Pancreas (tissue), 10 donors: ENCODE data around the gene LIN9. TPM values are rescaled to one million over a fixed set of nuclear protein-coding genes. Genes with fewer than 3 reads are reported as not detected.

Source experiments
- ATAC-seq, 4 donors: fragments of 200-7000 bp; cut with Tn5 transposase; one replicate each; pipeline versions ENCODE4 v1.8.0 to v1.9.1; 2020; ENCODE audit warnings: mild to moderate bottlenecking in 4 of 4, moderate library complexity in 4 of 4
- DNase-seq, 6 donors: peaks; one replicate each; pipeline ENCODE4 v3.0.0-alpha.2; 2020
- FAIRE-seq: peaks from 2 replicates; lab custom pipeline; 2012; peaks lifted over from hg19 to GRCh38; lab: Jason Lieb, UNC
- H3K27ac ChIP-seq, 4 donors: fragments of 200-600 bp; sonication (generic); 1 replicate in 3 of 4; 2 replicates in 1 of 4; pipeline versions ENCODE4 v1.5.0 to v1.8.0; 2020
- H3K27me3 ChIP-seq, 4 donors: fragments of 200-600 bp; one replicate each; pipeline ENCODE4 v1.8.0; 2021
- H3K36me3 ChIP-seq, 3 donors: fragments of 200-600 bp; sonication (generic) in 1 of 3; one replicate each; pipeline versions ENCODE4 v1.5.0 to v1.8.0; 2020 to 2021
- H3K4me1 ChIP-seq, 3 donors: fragments of 200-600 bp; one replicate each; pipeline ENCODE4 v1.8.0; 2021
- H3K4me3 ChIP-seq, 4 donors: fragments of 200-600 bp; sonication (generic) in 2 of 4; one replicate each; pipeline versions ENCODE4 v1.5.0 to v1.8.0; 2020 to 2021
- H3K9me3 ChIP-seq, 4 donors: fragments of 200-600 bp; one replicate each; pipeline ENCODE4 v1.8.0; 2021
- CTCF ChIP-seq, 4 donors: fragments of 200-600 bp; sonication (generic) in 3 of 4; IDR thresholded peaks; one replicate each; pipeline versions ENCODE4 v1.5.0 to v1.8.0; 2021; ENCODE audit warnings: antibody characterized with exemption in 4 of 4
- WGBS, 2 donors: extraction: QIAGEN DNeasy Blood & Tissue Kit; methylation state at CpG; one replicate each; pipeline ENCODE4 v1.1.7; 2013; 5-methylcytosine and 5-hydroxymethylcytosine counted together
- intact Hi-C, 3 donors: fragments of 100-400 bp; cut with DNase I; formaldehyde crosslinking; loops; one replicate each; pipeline versions ENCODE4 v1.11.1 to v1.14.2; 2022
- polyA plus RNA-seq, 2 donors: library from polyadenylated mRNA; stranded (reverse); fragments of 200-250 nt; gene quantifications; one replicate each; pipeline ENCODE4 v1.2.3, GENCODE V29; 2013
- total RNA-seq, 6 donors: library from RNA; stranded (reverse); fragmentation: NEBNext Ultra II Directional in 4 of 6; extraction: Animal tissue kit (Norgen Biotek cat#: 25700) in 4 of 6; gene quantifications; one replicate each; pipeline versions ENCODE4 v1.2.1 to v1.2.4, GENCODE V29; 2021 to 2023
- donor health status: healthy with polysubstance abuse.
- donor health status: DM: no; HTN: no; CAD: no; lungs with moderate emphysema.
- donor health status: DM: no; HTN: no; CAD: no.
- donor health status: control.
- donor health status: control.
- donor health status: Bipolar disorder and iron deficiency.
- donor health status: DM: yes; HTN: yes; CAD: no.
- donor health status: DM: no; HTN: no; CAD: no.
- donor health status: DM: no; HTN: no; CAD: no.
- donor health status: DM: yes; HTN: yes; CAD: no.

Gene LIN9
- total and polyA plus RNA-seq, 8 donors = 0.57 to 2.2 (median 1.2) TPM

- Histone ChIP-seq H3K4me3 (no peak overlapping the region), H3K36me3 (no peaks in the 10 kb centered on the region), H3K9me3 (no peaks in the 10 kb centered on the region), H3K4me1 (no peaks in the 10 kb centered on the region), H3K27ac (no peak overlapping the region), H3K27me3 (no peaks in the 10 kb centered on the region)
- DNase-seq (no peak), ATAC-seq (no peak), FAIRE-seq (no peak)
- no peak for TF ChIP-seq CTCF (IDR thresholded peaks at IDR 0.05)
- 76 to 79% methylated on average over 8 of the region's 8 CpGs for WGBS, 2 donors
- intact Hi-C loops = no loop called here
Measured at GRCh38 chr1:226212545-226212944, 96.4 kb downstream of the LIN9 start.

- WGBS, 2 donors = 71 to 79% methylated on average over 5 of the region's 5 CpGs
- H3K27me3 ChIP-seq = no peaks in the 10 kb centered on the region
- H3K36me3 ChIP-seq = no peaks in the 10 kb centered on the region
- H3K4me1 ChIP-seq = no peaks in the 10 kb centered on the region
- H3K27ac ChIP-seq = no peak overlapping the region
- no peak for FAIRE-seq
- H3K4me3 ChIP-seq = no peak overlapping the region
- H3K9me3 ChIP-seq = no peaks in the 10 kb centered on the region
- ATAC-seq = no peak
- no peak for DNase-seq
- TF ChIP-seq CTCF (IDR thresholded peaks at IDR 0.05) = no peak
- intact Hi-C loops = no loop called here
Measured at GRCh38 chr1:226211181-226211821, 97.7 kb downstream of the LIN9 start.

- Histone ChIP-seq H3K36me3 (no peaks in the 10 kb centered on the region), H3K4me3 (no peak overlapping the region), H3K9me3 (no peaks in the 10 kb centered on the region), H3K4me1 (no peaks in the 10 kb centered on the region), H3K27me3 (no peaks in the 10 kb centered on the region), H3K27ac (no peak overlapping the region)
- FAIRE-seq = no peak
- intact Hi-C loops = no loop called here
- no peak for DNase-seq
- no peak for TF ChIP-seq CTCF (IDR thresholded peaks at IDR 0.05)
- ATAC-seq = no peak
- 77 to 83% methylated on average over 7 of the region's 7 CpGs for WGBS, 2 donors
Measured at GRCh38 chr1:226210571-226211176, 98.3 kb downstream of the LIN9 start.

- Histone ChIP-seq H3K4me1 (no peaks in the 10 kb centered on the region), H3K4me3 (no peak overlapping the region), H3K27me3 (no peaks in the 10 kb centered on the region), H3K36me3 (no peaks in the 10 kb centered on the region), H3K9me3 (no peaks in the 10 kb centered on the region), H3K27ac (no peak overlapping the region)
- DNase-seq (no peak), ATAC-seq (no peak), FAIRE-seq (no peak)
- no peak for TF ChIP-seq CTCF (IDR thresholded peaks at IDR 0.05)
- intact Hi-C loops = no loop called here
- WGBS, 2 donors = 80% methylated on average over 17 of the region's 17 CpGs
Measured at GRCh38 chr1:226209307-226210059, 99.5 kb downstream of the LIN9 start.
